Measurements from ENCODE around the gene COL1A1.

- no peak for TF ChIP-seq CTCF (IDR thresholded peaks at IDR 0.05)
- TF ChIP-seq POLR2AphosphoS5 (IDR thresholded peaks at IDR 0.05): peak in 1 of 3 donors; percentile 10
- TF ChIP-seq POLR2A (IDR thresholded peaks at IDR 0.05): no peak
Measured at GRCh38 chr17:50183421-50183994, 17.9 kb downstream of the COL1A1 start.
